Parathyroid adenoma (tissue), 2 donors: ENCODE measurements around the gene SYT12.

Source experiments
- H2AFZ ChIP-seq: fragments of 300-600 bp; sonication (generic); one replicate; pipeline ENCODE4 v1.7.0; 2017; ENCODE audit warnings: antibody characterized with exemption, mild to moderate bottlenecking
- H3K27ac ChIP-seq: fragments of 300-600 bp; sonication (generic); one replicate; pipeline ENCODE4 v1.7.0; 2017
- H3K27me3 ChIP-seq: fragments of 300-600 bp; sonication (generic); one replicate; pipeline ENCODE4 v1.7.0; 2017; ENCODE audit warnings: low read length; ENCODE audit not compliant: control insufficient read depth, insufficient read depth
- H3K36me3 ChIP-seq: fragments of 300-600 bp; sonication (generic); one replicate; pipeline ENCODE4 v1.7.0; 2017; ENCODE audit warnings: low read length; ENCODE audit not compliant: control insufficient read depth, insufficient read depth
- H3K4me1 ChIP-seq: fragments of 300-600 bp; sonication (generic); one replicate; pipeline ENCODE4 v1.7.0; 2017; ENCODE audit warnings: control low read depth
- H3K4me2 ChIP-seq: fragments of 300-600 bp; sonication (generic); one replicate; pipeline ENCODE4 v1.7.0; 2017; ENCODE audit warnings: low read length
- H3K4me3 ChIP-seq: fragments of 300-600 bp; sonication (generic); one replicate; pipeline ENCODE4 v1.7.0; 2017; ENCODE audit warnings: low read depth, low read length
- H3K79me2 ChIP-seq: fragments of 300-600 bp; sonication (generic); one replicate; pipeline ENCODE4 v1.7.0; 2017; ENCODE audit warnings: control low read depth
- H3K9ac ChIP-seq: fragments of 300-600 bp; sonication (generic); one replicate; pipeline ENCODE4 v1.7.0; 2017; ENCODE audit warnings: mild to moderate bottlenecking
- H3K9me3 ChIP-seq: fragments of 300-600 bp; sonication (generic); one replicate; pipeline ENCODE4 v1.7.0; 2017; ENCODE audit warnings: low read length; ENCODE audit not compliant: control insufficient read depth
- TF ChIP-seq, protein P1 (sequence below): fragments of 300-600 bp; sonication (generic); IDR thresholded peaks from one replicate; pipeline ENCODE4 v1.7.0; 2017; ENCODE audit warnings: antibody characterized with exemption, mild to moderate bottlenecking
- donor health status: primary hyperparathyroidism.

The SYT12 gene

DNA sequence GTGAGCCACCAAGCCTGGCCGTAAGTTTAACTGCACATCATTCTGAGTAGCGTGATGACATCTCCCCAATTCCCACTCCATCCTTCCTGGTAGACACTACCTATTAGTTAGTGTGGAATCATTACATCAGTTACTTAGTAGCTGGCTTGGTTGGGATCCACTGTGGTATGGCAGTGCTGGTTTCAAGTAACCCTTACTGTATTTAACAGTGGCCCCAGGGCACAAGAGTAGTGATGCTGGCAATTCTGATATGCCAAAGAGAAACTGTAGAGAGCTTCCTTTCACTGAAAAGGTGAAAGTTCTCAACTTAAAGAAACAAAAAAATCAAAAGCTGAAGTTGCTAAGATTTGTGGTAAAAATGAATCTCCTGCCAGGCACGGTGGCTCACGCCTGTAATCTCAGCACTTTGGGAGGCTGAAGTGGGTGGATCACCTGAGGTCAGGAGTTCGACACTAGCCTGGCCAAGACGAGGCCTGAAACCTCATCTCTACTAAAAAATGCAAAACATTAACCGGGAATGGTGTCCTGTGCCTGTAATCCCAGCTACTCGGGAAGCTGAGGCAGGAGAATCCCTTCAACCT, 60.9 kb downstream of the SYT12 start:
- H3K9me3 ChIP-seq, result no peaks in the 10 kb centered on the region
- H3K4me1 ChIP-seq, result no peaks in the 10 kb centered on the region
- H3K27ac ChIP-seq, result no peak overlapping the region
- no peaks in the 10 kb centered on the region for H3K36me3 ChIP-seq
- no peak overlapping the region for H3K9ac ChIP-seq
- H3K4me3 ChIP-seq, result no peak overlapping the region
- H3K4me2 ChIP-seq, result no peak overlapping the region
- H2AFZ ChIP-seq, result no peak overlapping the region
- no peaks in the 10 kb centered on the region for H3K79me2 ChIP-seq
- TF ChIP-seq, protein P1, sequence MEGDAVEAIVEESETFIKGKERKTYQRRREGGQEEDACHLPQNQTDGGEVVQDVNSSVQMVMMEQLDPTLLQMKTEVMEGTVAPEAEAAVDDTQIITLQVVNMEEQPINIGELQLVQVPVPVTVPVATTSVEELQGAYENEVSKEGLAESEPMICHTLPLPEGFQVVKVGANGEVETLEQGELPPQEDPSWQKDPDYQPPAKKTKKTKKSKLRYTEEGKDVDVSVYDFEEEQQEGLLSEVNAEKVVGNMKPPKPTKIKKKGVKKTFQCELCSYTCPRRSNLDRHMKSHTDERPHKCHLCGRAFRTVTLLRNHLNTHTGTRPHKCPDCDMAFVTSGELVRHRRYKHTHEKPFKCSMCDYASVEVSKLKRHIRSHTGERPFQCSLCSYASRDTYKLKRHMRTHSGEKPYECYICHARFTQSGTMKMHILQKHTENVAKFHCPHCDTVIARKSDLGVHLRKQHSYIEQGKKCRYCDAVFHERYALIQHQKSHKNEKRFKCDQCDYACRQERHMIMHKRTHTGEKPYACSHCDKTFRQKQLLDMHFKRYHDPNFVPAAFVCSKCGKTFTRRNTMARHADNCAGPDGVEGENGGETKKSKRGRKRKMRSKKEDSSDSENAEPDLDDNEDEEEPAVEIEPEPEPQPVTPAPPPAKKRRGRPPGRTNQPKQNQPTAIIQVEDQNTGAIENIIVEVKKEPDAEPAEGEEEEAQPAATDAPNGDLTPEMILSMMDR, result no peak
- H3K27me3 ChIP-seq, result no peaks in the 10 kb centered on the region

DNA sequence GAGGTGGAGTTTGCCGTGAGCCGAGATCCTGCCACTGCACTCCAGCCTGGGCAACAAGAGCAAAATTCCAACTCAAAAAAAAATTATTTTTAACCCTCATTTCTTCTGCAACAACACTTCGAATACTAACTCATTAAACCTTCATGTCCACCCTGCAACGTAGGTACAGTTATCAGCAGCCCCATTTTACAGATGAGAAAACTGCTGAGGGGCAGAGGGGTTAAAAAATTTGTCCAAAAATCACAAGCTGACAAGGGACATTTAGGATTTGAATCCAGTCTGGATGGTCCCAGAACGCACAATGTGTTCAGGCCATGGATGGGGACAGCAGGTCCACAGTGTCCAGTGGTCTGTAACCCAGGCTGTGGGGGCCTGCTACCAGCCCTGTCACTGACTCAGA, 62.7 kb downstream of the SYT12 start:
- no peak overlapping the region for H3K4me2 ChIP-seq
- no peak overlapping the region for H3K4me3 ChIP-seq
- H3K9me3 ChIP-seq, result no peaks in the 10 kb centered on the region
- H3K27me3 ChIP-seq, result no peaks in the 10 kb centered on the region
- no peaks in the 10 kb centered on the region for H3K4me1 ChIP-seq
- H2AFZ ChIP-seq, result no peak overlapping the region
- TF ChIP-seq, protein P1, result no peak
- H3K79me2 ChIP-seq, result no peaks in the 10 kb centered on the region
- no peaks in the 10 kb centered on the region for H3K36me3 ChIP-seq
- H3K27ac ChIP-seq, result no peak overlapping the region
- no peak overlapping the region for H3K9ac ChIP-seq

DNA sequence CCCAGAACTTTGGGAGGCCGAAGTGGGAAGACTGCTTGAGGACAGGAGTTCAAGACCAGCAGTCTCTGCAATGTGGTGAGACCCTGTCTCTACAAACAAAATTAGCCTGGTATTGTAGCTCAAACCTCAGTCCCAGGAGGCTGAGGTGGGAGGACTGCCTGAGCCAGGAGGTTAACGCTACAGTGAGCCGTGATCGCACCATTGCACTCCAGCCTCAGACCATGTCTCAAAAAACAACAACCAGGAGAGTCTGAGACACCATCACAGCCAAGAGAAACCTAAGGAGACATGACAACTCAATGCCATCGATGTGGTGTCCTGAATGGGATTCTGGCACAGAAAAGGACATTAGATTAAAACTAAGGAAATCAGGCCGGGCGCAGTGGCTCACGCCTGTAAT, 67.8 kb downstream of the SYT12 start:
- TF ChIP-seq, protein P1, result no peak
- no peak overlapping the region for H3K9ac ChIP-seq
- H3K27me3 ChIP-seq, result no peaks in the 10 kb centered on the region
- no peak overlapping the region for H2AFZ ChIP-seq
- H3K27ac ChIP-seq, result no peak overlapping the region
- no peaks in the 10 kb centered on the region for H3K9me3 ChIP-seq
- no peaks in the 10 kb centered on the region for H3K4me1 ChIP-seq
- H3K36me3 ChIP-seq, result no peaks in the 10 kb centered on the region
- no peak overlapping the region for H3K4me2 ChIP-seq
- no peaks in the 10 kb centered on the region for H3K79me2 ChIP-seq
- no peak overlapping the region for H3K4me3 ChIP-seq

DNA sequence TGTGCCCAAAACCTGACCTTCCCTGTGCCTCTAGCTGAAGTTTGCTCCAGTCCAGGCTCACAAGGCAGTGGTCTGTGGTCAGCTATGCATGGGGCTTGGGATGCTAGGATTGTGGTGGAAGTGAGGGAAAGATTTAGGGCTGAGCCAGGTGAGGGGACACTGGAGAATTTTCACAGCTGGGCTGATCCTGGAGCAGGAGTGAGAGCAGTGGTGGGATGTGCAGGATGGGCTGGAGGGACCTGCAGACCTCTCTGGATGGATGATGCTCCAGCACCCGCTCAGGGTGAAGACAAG, 72.2 kb downstream of the SYT12 start:
- H3K9ac ChIP-seq, result no peak overlapping the region
- H3K4me1 ChIP-seq, result no peaks in the 10 kb centered on the region
- H3K27ac ChIP-seq, result no peak overlapping the region
- no peaks in the 10 kb centered on the region for H3K27me3 ChIP-seq
- H3K9me3 ChIP-seq, result no peaks in the 10 kb centered on the region
- H2AFZ ChIP-seq, result no peak overlapping the region
- no peaks in the 10 kb centered on the region for H3K36me3 ChIP-seq
- H3K4me2 ChIP-seq, result no peak overlapping the region
- TF ChIP-seq, protein P1, result no peak
- H3K79me2 ChIP-seq, result no peaks in the 10 kb centered on the region
- H3K4me3 ChIP-seq, result no peak overlapping the region

DNA sequence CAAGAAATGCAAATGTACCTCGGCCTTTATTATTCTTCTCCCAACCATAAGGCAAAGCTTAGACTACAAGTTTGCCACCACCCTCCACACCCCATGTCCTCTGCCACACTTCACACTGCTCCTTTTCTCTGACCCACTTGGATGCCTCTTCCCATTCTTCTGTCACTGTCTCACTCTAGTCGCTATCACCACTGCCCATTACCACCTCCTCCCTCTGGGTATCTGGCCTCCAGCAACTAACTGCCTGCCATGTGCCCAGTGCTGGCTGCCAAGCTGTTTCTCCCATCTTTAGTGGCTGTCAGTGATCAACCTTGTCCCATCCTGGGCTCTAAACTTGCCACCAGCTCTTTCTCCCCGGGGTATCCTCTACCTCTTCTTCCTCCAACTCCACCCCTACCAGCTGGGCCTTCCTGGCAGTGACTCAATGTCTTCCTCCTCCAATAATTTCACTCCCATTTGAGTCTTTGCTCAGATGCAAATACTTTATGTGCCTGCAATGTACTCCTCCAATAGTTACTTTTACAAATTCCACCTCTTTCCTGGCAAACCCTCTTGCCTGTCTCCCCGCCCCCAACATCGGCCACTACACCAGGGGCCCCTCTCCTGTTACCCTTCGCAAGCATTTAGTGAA, 76.0 kb downstream of the SYT12 start:
- Histone ChIP-seq H2AFZ (no peak overlapping the region), H3K27me3 (no peaks in the 10 kb centered on the region), H3K4me2 (no peak overlapping the region), H3K9ac (no peak overlapping the region), H3K79me2 (no peaks in the 10 kb centered on the region), H3K36me3 (no peaks in the 10 kb centered on the region), H3K4me1 (no peaks in the 10 kb centered on the region), H3K9me3 (no peaks in the 10 kb centered on the region), H3K27ac (no peak overlapping the region), H3K4me3 (no peak overlapping the region)
- TF ChIP-seq, protein P1, result no peak
